ENCODE results near the gene CLDN7.
A peak's percentile ranks its signal among the peaks of the same experiment; 100 is the strongest.
"Not testable (repeated sequence)": the region's sequence is repeated elsewhere in the genome, so short reads cannot be mapped to it uniquely, and the experiment has no call there.

The CLDN7 gene

GRCh38 chr17:7252176-7253043 lies 9.9 kb downstream of the CLDN7 start, which contains the start of gene ELP5:
Gene ELP5 (plus strand): TSS chr17:7252215. CDS start chr17:7252551, 336 bp downstream.
- peak; percentile 94 for DNase-seq

DNA sequence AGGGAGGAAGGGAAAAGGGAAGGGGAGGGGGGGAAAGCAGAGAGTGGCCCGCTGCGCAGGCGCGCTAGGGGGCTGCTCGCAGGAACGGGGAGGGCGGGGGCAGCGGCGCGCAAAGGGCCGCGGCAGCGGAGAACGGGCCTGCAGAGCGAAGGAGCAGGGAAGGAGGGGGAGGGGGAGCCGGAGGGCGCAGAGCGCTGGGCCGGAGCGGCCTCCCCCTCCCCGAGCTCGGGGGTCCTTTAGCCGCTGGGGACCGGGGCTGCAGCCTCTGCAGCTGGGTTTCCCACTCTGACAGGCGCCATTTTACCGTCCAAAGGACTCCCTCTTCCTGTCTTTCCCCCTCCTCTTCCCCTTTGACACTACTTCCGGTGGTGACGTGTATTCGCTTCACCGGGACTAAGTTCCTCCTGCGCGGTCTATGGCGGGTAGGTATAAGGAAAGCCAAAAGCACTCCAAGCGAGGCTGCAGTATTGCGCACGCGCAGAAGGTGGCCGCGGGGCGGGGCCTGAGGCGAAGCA lies 10.6 kb downstream of the CLDN7 start, which contains the start of gene CTDNEP1:
Gene CTDNEP1, minus strand, starts transcription at position 74 of the 515 bp plus-strand sequence. CDS start 438 bp downstream, outside the sequence.
- DNase-seq = peak; percentile 100

DNA sequence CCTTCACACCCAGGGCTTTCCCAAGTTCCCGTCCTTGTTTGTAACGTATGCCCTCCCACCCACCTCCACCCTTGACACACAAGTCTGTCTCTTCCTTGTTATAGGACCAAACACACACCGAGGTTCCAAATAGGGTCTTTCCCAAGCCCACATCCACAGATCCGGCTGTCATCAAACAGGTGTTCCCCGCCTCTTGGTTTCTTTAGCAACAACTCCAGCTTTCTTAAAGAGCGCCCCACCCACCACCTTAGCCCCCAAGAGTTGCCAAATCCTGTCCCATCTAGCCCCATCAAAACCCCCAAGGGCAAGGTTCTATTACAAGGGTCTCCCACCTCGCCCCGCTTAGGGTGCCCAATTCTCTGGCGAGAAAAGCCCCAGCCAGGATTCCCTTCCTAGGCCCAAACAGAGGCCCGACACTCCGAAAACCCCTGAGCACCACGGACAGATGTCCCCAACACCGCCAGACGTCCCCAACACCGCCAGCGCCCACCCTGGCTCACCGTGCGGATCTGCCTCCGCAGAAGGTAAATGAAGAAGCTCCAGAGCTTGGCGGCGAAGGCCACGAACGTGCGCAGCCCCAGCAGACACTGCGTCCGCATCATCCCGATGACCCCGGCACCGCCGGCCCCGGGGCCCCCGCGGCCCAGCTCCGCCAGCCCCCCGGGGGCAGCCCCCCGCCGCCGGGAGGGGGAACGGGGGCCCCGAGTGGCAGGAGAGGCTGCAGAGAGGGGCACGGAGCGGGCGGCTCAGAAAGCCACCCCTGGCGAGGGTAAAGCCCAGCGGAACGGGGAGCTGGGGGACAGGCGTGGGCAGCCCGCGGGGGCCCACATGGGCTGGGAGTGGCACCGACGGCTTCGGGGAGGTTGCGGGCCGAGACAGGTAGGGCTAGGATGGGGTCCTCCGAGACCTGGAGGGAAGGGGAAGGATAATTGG lies 11.3 kb downstream of the CLDN7 start:
- DNase-seq = no peak

DNA sequence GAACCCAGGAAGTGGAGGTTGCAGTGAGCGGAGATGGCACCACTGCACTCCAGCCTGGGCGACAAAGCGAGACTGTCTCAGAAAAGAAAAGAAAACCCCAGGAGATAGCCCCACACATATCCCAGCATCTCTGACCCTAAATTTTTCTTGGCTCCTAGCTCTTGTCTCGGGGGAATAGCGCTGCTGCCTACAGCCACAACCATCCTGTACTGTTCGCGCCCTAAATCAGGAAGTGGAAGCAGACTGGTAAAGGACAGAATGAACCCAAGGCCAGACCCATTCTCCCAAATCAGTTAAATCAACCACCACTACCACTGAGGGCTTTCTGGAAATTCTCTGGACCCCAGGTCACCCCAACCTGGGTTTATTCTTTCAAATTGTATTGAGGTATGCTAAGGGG lies 12.4 kb downstream of the CLDN7 start:
- DNase-seq = no peak

GRCh38 chr17:7249214-7249613 lies 13.1 kb downstream of the CLDN7 start:
- no peak for DNase-seq

- DNase-seq = no peak
These were observed 13.5 kb downstream of the CLDN7 start for GRCh38 chr17:7248796-7249195.

DNA sequence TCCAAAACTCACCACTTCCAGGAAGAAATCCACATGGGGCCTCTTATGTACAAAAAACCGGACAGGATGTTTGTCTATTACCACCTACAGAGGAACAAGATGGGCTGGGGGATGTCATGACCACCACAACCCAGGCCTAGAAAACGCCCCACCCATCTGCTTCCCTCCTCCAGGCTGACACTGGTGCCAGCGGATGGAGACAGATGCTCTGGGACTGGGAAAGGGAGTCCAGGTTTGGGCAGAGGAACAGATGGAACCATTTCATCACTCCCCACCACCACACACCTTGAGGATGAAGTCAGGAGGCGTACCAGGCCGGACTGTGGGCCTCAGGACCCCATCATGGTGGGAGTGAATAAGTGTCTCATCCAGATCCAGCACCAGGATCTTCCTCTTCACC lies 15.5 kb downstream of the CLDN7 start:
- no peak for DNase-seq

GRCh38 chr17:7243838-7244237 lies 18.4 kb downstream of the CLDN7 start:
- not testable (repeated sequence) for DNase-seq

- DNase-seq = no peak
These were observed 18.9 kb downstream of the CLDN7 start for GRCh38 chr17:7243453-7243729.

- DNase-seq = peak; percentile 93
These were observed 19.4 kb downstream of the CLDN7 start for GRCh38 chr17:7242717-7243452.

DNA sequence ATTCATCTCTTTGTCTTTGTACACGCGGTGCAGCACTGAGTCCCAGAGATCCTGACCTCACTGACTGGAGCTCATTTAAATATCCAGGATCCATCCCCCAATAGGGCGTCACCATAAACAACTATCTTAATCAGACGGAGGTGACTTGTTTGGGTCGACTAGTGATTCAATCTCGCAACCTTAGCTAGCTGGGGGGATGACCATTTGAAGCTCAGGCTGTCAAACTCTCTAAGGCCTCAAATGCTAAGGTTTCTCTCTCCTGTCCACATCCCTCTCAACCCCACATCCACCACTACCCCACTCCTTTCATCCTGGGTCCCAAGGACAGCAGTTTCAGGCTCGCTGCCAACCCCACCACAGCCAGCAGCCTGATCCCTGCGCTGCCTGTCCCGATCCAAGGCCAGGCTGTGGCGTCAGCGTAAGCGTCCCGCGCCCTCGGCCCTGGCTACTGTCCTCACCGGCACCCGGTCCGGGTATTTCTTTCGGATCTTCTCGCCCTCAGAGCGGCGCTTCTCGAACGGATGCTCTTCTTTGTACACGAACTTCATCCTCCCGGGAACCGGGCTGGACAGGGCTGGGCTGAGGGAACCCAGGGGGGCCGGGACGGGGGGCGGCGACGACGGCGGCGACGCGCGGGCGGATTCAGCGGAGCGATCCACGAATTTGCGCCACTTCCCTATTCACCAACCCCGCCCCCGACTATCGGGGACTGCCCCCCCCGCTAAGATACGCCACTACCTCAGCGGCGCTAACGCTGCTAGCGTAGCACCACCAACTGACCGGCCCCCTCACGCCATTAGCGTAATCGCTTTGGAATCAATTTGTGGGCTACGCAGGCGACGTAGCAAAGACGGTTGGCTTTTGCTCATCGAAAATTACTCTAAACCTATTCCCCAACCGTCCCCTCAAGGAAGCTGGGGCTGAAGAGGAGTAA lies 20.2 kb downstream of the CLDN7 start, which contains the start of gene GABARAP:
Gene GABARAP, minus strand, starts transcription at position 667 of the 934 bp plus-strand sequence. Its CDS starts 119 bp downstream, at position 548.
- peak; percentile 91 for DNase-seq

DNA sequence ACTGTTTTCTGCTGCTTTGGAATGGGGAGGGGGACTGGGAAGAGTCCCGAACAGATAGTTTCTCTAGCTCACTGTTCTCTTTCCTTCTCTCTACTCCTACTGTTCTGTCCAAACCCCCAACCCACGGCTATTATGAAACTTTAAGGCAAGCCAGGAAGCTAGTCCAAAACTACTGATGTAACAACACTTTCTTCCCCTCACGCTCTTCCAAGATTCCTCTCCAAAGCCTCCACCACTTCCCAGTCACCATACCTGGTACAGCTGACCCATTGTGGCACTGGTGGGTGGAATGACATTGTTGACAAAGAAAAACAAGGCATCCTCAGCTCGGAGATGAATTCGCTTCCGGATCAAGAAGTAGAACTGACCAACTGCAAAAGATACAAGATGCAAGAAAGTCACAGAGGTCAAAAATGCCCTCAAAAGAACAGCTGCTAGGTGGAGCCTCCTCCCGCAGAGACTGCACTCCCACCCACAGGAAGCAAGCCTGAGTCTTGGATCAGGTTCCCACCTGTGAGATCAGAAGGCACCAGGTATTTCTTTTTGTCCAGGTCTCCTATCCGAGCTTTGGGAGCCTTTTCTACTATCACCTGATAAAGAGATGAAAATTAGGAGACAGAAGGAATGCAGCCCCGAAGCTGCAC lies 21.1 kb downstream of the CLDN7 start:
- DNase-seq = no peak

DNA sequence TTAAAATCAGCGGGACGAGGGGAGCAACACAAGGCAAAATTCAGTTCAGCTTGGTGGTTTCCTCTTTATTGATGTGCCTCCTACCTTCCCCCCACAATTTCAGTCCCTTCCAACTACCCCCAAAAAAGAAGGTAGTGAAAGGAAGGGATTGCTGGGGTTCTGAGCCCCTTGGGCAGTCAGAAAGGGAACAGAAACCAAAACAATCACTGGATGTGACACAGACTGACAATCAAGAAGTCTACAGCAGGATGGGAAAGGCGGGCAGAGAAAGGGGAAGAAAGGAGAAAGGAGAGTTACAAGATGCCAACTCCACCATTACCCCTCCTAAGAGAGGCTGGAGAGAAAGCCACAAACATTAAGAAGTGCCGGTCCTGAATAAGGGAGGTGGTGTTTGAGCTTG lies 21.9 kb downstream of the CLDN7 start:
- DNase-seq = no peak

DNA sequence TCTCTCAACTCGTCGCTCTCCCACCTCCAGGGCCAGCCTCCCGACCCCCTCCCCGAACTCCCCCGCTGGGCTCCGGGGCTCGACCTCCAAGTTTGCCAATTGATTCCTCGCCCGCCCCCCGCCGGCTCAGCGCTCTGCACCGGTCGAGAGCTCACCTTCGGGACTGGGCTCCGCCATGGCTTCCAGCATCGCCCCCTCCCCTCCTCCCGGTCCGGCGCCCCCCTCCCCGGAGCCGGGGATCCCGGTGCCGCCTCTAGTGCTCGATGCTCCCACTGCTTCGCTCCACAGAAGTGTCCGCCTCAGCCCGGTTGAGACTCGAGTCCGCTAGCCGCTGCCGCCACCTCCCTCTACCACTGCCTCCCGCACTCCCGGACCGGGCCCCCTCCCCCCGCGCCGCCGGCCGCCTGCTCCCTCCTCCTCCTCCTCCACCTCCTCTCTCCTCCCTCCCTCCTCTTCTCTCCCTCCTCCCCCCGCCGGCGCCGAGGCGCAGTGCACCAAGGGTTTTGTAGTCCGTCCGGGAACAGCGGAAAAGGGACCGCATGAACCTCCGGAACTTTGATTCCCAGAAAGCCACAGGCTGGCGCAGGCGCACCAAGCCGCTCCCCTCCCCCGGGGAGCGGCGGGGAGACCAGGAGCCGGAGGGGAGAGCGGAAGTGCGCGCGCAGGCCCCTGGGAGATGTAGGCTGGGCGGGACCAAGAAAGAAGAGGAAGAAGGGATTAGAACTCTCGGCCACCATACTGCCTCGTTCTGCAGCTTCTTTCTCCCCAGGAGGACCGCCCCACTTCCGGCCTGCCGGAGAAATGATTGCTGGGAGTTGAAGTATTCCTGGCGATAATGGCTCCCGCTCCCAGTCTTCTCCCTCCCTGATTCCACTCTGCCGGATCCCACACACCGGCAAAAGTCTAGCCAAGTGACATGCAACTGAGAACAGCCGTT lies 22.9 kb downstream of the CLDN7 start, which contains the start of gene PHF23:
Gene PHF23, minus strand, starts transcription at position 367 of the 937 bp plus-strand sequence. Its CDS starts 178 bp downstream, at position 189.
- DNase-seq = peak; percentile 99

GRCh38 chr17:7238420-7239090 lies 23.7 kb downstream of the CLDN7 start:
- DNase-seq = peak; percentile 27

GRCh38 chr17:7237761-7238419 lies 24.4 kb downstream of the CLDN7 start:
- peak; percentile 90 for DNase-seq

DNA sequence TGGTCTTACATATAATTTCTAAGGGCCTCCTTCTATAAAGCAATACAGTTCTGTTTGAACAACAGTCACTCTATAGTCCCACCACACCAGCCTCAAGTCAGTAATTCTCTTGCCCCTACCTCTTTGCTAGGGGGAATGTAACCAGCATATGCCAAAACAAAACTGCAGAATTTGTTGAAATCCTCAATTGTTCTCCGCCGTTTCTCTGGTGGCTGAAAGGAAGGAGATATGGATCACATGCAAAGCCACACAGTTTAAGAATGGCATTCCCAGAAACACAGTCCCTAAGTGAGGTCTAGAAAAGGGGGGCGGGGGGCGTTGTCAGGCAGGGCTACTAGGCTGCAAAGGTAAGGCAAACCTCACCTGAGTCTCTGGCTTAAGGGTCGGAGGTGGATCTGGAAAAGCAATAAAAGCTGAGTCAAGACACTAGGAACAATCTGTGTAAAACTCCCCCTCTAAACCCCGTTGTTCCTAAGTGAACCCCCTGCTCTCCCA lies 25.0 kb downstream of the CLDN7 start:
- no peak for DNase-seq

GRCh38 chr17:7236808-7237207 lies 25.5 kb downstream of the CLDN7 start:
- DNase-seq = no peak

Measured in activated CD4-positive, alpha-beta T cell treated with anti-CD3 and anti-CD28 coated beads, Interleukin-2, Interleukin-6, amounts not matched to agents 100 ng/mL and 50 ng/mL, durations not matched to agents 16 hours and 8 hours (primary cell).